NT2/D1 (cell line): ENCODE data around the gene TEKT1.
A peak's percentile ranks its signal among the peaks of the same experiment; 100 is the strongest.
"Not testable (repeated sequence)": the region's sequence is repeated elsewhere in the genome, so short reads cannot be mapped to it uniquely, and the experiment has no call there.

ENCODE experiments used
- DNase-seq: peaks from one replicate; pipeline ENCODE4 v3.0.0-alpha.2; 2011; ENCODE audit warnings: low read depth, low spot score
- H3K27me3 ChIP-seq: 2 replicates; pipeline ENCODE4 v1.6.0; 2011; ENCODE audit warnings: mild to moderate bottlenecking; ENCODE audit not compliant: insufficient read length, insufficient read depth
- H3K36me3 ChIP-seq: 2 replicates; pipeline ENCODE4 v1.6.1; 2011; ENCODE audit warnings: mild to moderate bottlenecking, low read length, mixed read lengths; ENCODE audit not compliant: insufficient read depth, insufficient read length
- H3K4me1 ChIP-seq: 2 replicates; pipeline ENCODE4 v1.5.1; 2011; ENCODE audit not compliant: insufficient read depth, insufficient read length
- H3K4me3 ChIP-seq: 2 replicates; pipeline ENCODE4 v1.5.1; 2011; ENCODE audit warnings: low read depth; ENCODE audit not compliant: insufficient read length
- H3K9ac ChIP-seq: 2 replicates; pipeline ENCODE4 v1.6.0; 2011; ENCODE audit warnings: low read depth; ENCODE audit not compliant: insufficient read length
- H3K9me3 ChIP-seq: 2 replicates; pipeline ENCODE4 v1.5.1; 2011; ENCODE audit warnings: mild to moderate bottlenecking, low read length; ENCODE audit not compliant: insufficient read depth
- SUZ12 ChIP-seq: IDR thresholded peaks from 2 replicates; pipeline ENCODE4 v1.6.1; 2011; ENCODE audit not compliant: insufficient read length, insufficient read depth; ENCODE audit errors: extremely low read depth
- YY1 ChIP-seq: IDR thresholded peaks from 2 replicates; pipeline ENCODE4 v1.6.1; 2011; ENCODE audit not compliant: insufficient read length, insufficient read depth
- ZNF274 ChIP-seq: IDR thresholded peaks from 2 replicates; pipeline ENCODE4 v1.6.1; 2011; ENCODE audit warnings: mild to moderate bottlenecking, low read depth, low read length

The TEKT1 gene

DNA sequence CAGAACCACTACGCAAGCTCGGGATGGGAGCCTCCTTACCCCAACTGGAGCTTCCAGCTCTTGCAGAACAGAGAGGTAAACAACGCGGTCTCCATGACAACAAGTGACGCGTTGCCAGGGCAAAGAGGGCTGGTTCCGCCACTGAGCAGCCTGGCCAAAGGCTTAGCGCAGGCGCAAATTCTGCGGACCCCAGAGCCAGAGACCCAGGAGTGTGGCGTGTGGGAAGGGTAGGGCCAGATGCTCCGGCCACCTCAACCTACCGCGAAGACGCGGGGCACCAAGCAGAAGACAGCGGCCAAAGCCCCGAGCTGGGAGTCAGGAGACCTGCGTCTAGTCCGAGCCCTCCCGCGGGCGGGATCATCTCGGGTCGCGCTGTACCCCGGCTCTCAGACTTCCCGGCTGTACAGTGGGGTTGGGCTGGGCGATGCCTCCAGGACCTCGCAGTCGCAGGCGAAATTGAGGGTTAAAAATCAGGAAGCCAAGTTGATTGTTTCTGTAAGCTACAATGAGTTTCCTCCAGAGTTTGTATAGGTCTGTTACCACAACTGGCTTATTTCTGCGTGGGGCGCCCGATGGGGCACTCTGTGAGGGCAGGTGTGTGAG, at the start of gene TEKT1:
Gene TEKT1, minus strand, starts transcription at position 69 of the 603 bp plus-strand sequence. CDS start 1,353 bp downstream, outside the sequence.
- Histone ChIP-seq H3K36me3 (no peaks in the 10 kb centered on the region), H3K9me3 (no peaks in the 10 kb centered on the region), H3K27me3 (peaks cover 21% of the 10 kb centered on the region), H3K4me1 (no peaks in the 10 kb centered on the region), H3K9ac (no peak within 1 kb of the TSS), H3K4me3 (peak within 1 kb of the TSS; percentile 26)
- peak; percentile 74 for DNase-seq
- TF ChIP-seq SUZ12: no peak
- no peak for TF ChIP-seq ZNF274
- no peak for TF ChIP-seq YY1

DNA sequence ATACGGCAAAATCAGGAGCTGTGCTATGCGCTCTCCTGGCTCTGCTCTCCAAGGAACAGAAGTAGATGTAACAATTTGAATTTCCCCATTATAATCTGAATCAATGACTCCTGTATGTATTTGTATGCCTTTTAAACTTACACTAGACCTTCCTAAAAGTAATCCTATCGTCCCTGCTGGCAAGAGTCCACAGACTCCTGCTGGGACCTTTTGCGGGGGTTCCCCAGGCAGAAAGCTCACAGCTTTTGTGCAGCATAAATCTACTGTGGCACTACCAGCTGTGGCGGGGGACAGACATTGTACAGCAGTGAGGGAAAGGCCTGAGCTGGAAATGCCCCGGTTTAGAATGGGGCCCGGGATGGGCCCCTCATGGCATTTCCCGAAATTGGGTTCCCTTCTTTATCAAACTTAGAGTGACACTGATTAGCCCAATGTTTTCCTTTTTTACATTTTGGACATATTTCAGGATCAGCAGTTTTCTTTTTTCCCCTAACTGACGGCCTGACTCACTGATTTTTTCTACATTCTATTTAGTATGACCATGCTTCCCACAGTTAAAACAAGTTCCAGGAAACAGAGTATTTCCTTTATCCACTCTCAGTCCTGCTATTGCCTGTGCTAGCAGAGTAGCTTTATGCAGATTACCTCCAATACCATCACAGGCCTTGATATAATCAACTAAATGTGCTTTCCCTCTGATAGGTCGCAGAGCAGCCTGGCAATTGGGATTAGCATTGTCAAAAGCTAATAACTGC, 47.9 kb upstream of the TEKT1 start:
- H3K27me3 ChIP-seq, H3K4me1 ChIP-seq, H3K4me3 ChIP-seq, H3K36me3 ChIP-seq, DNase-seq, H3K9me3 ChIP-seq, H3K9ac ChIP-seq: not testable (repeated sequence)

DNA sequence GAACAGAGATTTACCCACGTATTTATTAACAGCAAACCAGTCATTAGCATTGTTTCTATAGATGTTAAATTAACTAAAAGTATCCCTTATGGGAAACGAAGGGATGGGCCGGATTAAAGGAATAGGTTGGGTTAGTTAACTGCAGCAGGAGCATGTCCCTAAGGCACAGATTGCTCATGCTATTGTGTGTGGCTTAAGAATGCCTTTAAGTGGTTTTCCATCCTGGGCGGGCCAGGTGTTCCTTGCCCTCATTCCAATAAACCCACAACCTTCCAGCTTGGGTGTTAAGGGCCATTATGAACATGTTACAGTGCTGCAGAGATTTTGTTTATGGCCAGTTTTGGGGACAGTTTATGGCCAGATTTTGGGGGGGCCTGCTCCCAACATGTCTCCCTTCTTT, 43.7 kb upstream of the TEKT1 start:
- not testable (repeated sequence) for H3K36me3 ChIP-seq, H3K27me3 ChIP-seq, H3K4me3 ChIP-seq, H3K9ac ChIP-seq, H3K4me1 ChIP-seq, DNase-seq
- peaks cover 15% of the 10 kb centered on the region for H3K9me3 ChIP-seq

DNA sequence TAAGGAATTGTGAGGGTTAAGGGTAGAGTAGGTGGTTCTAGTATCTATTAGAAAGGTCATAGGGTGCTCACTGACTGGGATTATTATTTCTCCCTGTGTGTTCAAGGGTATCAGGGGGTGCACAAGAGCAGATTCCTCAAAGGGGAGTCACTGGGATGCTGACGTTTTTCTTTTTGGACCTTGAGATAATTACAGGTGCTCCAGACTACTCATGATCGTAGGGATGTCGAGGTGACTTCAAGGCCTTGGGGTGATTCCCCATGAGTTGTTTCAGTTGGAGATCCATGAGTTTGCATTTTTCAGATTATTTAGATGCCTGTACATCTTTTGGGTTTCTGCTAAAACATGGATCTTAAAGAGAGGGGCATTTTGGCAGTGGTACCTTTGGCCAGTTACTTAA, 41.4 kb upstream of the TEKT1 start:
- Histone ChIP-seq H3K36me3 (no peaks in the 10 kb centered on the region), H3K9ac (no peak overlapping the region), H3K27me3 (no peaks in the 10 kb centered on the region), H3K4me3 (no peak overlapping the region), H3K9me3 (peaks cover 15% of the 10 kb centered on the region), H3K4me1 (no peaks in the 10 kb centered on the region)
- no peak for DNase-seq
- TF ChIP-seq SUZ12 (no peak), YY1 (no peak), ZNF274 (no peak)

DNA sequence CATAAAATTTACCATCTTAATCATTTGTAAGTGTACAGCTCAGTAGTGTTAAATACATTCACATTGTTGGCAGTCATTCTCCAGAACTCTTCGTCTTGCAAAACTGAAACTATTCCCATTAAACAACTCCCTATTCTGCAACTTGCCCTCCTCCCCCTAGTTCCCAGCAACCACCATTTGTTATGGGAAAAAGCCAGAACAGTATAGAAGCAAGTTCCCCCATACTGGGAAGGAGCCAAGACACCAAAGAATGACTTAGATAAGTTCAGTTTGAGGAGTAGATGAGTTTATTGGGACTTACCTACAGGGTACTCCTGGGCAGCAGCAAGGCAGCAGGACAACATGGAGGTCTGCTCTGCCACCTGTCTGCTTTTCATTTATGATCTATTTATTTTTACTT, 39.3 kb upstream of the TEKT1 start:
- Histone ChIP-seq H3K9ac (no peak overlapping the region), H3K9me3 (peaks cover 15% of the 10 kb centered on the region), H3K36me3 (no peaks in the 10 kb centered on the region), H3K4me1 (no peaks in the 10 kb centered on the region), H3K4me3 (no peak overlapping the region), H3K27me3 (no peaks in the 10 kb centered on the region)
- no peak for DNase-seq
- no peak for TF ChIP-seq YY1
- no peak for TF ChIP-seq ZNF274
- no peak for TF ChIP-seq SUZ12

DNA sequence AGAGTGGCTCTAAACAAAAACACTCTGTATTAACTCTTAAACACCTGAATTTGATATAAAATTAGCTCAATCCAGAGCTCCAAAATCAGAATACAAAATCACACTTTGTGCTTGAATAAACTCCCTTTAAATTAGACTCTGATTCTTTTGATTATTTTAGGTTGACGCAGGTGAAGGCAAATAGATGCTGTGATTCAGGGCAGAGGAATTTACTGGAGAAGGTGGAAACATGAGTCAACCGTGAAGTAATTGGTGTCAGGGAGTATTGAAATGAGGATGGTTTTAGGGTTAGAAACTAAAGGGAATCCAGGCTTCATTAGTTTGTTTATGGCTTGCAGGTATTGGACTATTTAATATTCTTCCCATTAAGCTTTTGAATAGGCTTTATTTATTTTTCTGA, 37.1 kb upstream of the TEKT1 start:
- H3K27me3 ChIP-seq: no peaks in the 10 kb centered on the region

DNA sequence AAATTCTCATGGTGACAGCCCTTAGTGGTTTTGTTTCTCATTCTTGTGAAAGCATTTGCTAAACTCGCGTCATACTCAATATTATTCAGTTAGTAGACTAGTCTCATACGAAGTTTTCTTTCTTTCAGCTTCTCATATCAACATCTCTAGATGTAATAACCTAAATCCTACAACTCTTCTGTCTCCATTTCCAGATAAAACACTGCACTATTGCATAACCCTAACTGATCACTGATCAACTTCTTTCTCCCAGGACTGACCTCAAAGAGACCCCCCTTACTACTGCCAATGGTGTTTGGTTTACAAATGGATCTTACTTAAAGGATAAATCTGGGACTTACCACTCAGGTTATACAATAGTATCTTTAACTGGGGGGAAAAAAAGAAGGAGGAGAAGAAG, 36.3 kb upstream of the TEKT1 start:
- DNase-seq: no peak

More for the DNA sequence above, 37.1 kb upstream of the TEKT1 start:
- Histone ChIP-seq H3K4me3 (no peak overlapping the region), H3K9me3 (peaks cover 8% of the 10 kb centered on the region; the same call in 1 of the 2 replicates), H3K9ac (no peak overlapping the region), H3K36me3 (peaks cover 2% of the 10 kb centered on the region), H3K4me1 (no peaks in the 10 kb centered on the region)
- TF ChIP-seq ZNF274: no peak
- no peak for TF ChIP-seq YY1
- no peak for TF ChIP-seq SUZ12
- DNase-seq: no peak

DNA sequence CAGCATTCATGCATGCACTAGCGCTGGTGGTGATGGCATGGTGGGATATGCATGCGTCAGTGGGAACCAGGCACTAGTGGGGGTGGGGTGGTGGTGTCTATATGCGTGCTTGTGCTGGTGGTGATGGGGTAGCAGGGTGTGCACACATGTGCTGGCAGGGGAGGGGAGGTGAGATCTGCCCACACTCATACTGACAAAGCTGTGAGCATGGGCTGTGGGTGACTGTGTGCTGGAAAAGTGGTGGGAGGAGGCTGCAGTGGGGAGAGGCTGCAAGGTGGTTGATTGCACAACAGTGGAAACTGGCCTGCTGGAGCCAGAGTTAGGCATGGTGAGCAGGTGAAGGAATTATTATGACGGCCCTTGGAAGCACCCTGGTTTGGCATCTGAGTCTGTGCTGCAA, 31.3 kb upstream of the TEKT1 start:
- H3K4me3 ChIP-seq: no peak overlapping the region
- H3K4me1 ChIP-seq: peaks cover 4% of the 10 kb centered on the region
- DNase-seq: no peak
- no peaks in the 10 kb centered on the region for H3K27me3 ChIP-seq
- H3K9ac ChIP-seq: no peak overlapping the region
- H3K9me3 ChIP-seq: peaks cover 17% of the 10 kb centered on the region; the same call in 1 of the 2 replicates
- peaks cover 2% of the 10 kb centered on the region for H3K36me3 ChIP-seq
- TF ChIP-seq ZNF274 (no peak), YY1 (no peak), SUZ12 (no peak)

More for the DNA sequence above, 36.3 kb upstream of the TEKT1 start:
- TF ChIP-seq YY1 (no peak), ZNF274 (no peak), SUZ12 (no peak)
- no peak overlapping the region for H3K4me3 ChIP-seq
- no peaks in the 10 kb centered on the region for H3K27me3 ChIP-seq
- peaks cover under 1% of the 10 kb centered on the region for H3K4me1 ChIP-seq
- peaks cover 2% of the 10 kb centered on the region; the same call in 1 of the 2 replicates for H3K9me3 ChIP-seq
- no peak overlapping the region for H3K9ac ChIP-seq
- peaks cover 2% of the 10 kb centered on the region for H3K36me3 ChIP-seq
